Spleen (tissue), 11 donors: Measurements from ENCODE around the gene BACE2. TPM values are rescaled to one million over a fixed set of nuclear protein-coding genes. Genes with fewer than 3 reads are reported as not detected.

Experiments used
- DNase-seq: peaks from one replicate; pipeline ENCODE4 v3.0.0-alpha.2; 2020
- H3K27ac ChIP-seq, 8 donors: fragments of 200-600 bp; sonication (generic) in 7 of 8; 1 replicate in 4 of 8; 2 replicates in 4 of 8; pipeline versions ENCODE4 v1.5.0 to v1.8.0; 2016 to 2021; ENCODE audit warnings: inconsistent platforms in 4 of 8, mild to moderate bottlenecking in 4 of 8, moderate library complexity in 1 of 8
- H3K27me3 ChIP-seq, 7 donors: fragments of 200-600 bp; sonication (generic) in 6 of 7; replicated peaks in 1 of 7; 1 replicate in 4 of 7; 2 replicates in 3 of 7; pipeline versions ENCODE4 v1.5.0 to v1.8.0; 2016 to 2021; ENCODE audit warnings: inconsistent platforms in 3 of 7, mild to moderate bottlenecking in 1 of 7
- H3K36me3 ChIP-seq, 6 donors: fragments of 200-600 bp; sonication (generic) in 5 of 6; 1 replicate in 4 of 6; 2 replicates in 2 of 6; pipeline versions ENCODE4 v1.5.0 to v1.8.0; 2016 to 2021; ENCODE audit warnings: inconsistent platforms in 2 of 6
- H3K4me1 ChIP-seq, 6 donors: fragments of 200-600 bp; sonication (generic) in 5 of 6; 1 replicate in 3 of 6; 2 replicates in 3 of 6; pipeline versions ENCODE4 v1.5.0 to v1.8.0; 2016 to 2021; ENCODE audit warnings: inconsistent platforms in 3 of 6
- H3K4me3 ChIP-seq, 8 donors: fragments of 200-600 bp; sonication (generic) in 7 of 8; 1 replicate in 4 of 8; 2 replicates in 4 of 8; pipeline versions ENCODE4 v1.5.0 to v1.8.0; 2016 to 2021; ENCODE audit warnings: inconsistent platforms in 4 of 8, mild to moderate bottlenecking in 4 of 8, moderate library complexity in 2 of 8
- H3K9me3 ChIP-seq, 8 donors: fragments of 200-600 bp; sonication (generic) in 7 of 8; 1 replicate in 4 of 8; 2 replicates in 4 of 8; pipeline versions ENCODE4 v1.5.0 to v1.8.0; 2016 to 2021; ENCODE audit warnings: inconsistent platforms in 4 of 8
- CTCF ChIP-seq, 11 experiments: fragments of 200-600 bp in 7 of 11; fragments of 450-650 bp in 4 of 11; sonication (generic) in 4 of 11; IDR thresholded peaks in 8 of 11; conservative IDR thresholded peaks in 3 of 11; 1 replicate in 7 of 11; 2 replicates in 4 of 11; pipeline versions ENCODE4 v1.4.0 to v1.8.0; 2016 to 2021; ENCODE audit warnings: antibody characterized with exemption in 11 of 11, inconsistent platforms in 4 of 11, mild to moderate bottlenecking in 1 of 11
- POLR2A ChIP-seq, 3 donors: fragments of 450-650 bp; IDR thresholded peaks; one replicate each; pipeline ENCODE4 v1.5.1; 2017; ENCODE audit warnings: antibody characterized with exemption in 3 of 3, mild to moderate bottlenecking in 1 of 3
- POLR2AphosphoS5 ChIP-seq, 3 donors: sonication (generic); formaldehyde crosslinking; IDR thresholded peaks; one replicate each; pipeline ENCODE4 v1.5.1; 2017; ENCODE audit warnings: antibody characterized with exemption in 3 of 3
- WGBS, 5 donors: extraction: QIAGEN DNeasy Blood & Tissue Kit in 3 of 5; methylation state at CpG; one replicate each; pipeline versions ENCODE4 v1.1.5 to v1.1.7; 2013 to 2018; 5-methylcytosine and 5-hydroxymethylcytosine counted together
- intact Hi-C: fragments of 100-400 bp; cut with DNase I; formaldehyde crosslinking; loops from one replicate; pipeline ENCODE4 v1.15.0; 2023; ENCODE audit warnings: low total_unique reads
- polyA plus RNA-seq, 3 donors: library from polyadenylated mRNA; stranded (reverse); fragments of 200-250 nt; gene quantifications; one replicate each; pipeline ENCODE4 v1.2.1, GENCODE V29; 2013
- total RNA-seq, 7 donors: library from RNA; depleted of rRNA in 3 of 7; stranded (reverse); fragments of >200 nt in 3 of 7; fragmentation: NEBNext Ultra II Directional in 4 of 7; extraction: Animal tissue kit (Norgen Biotek cat#: 25700) in 4 of 7; gene quantifications; one replicate each; pipeline versions ENCODE4 v1.1.0 to v1.2.1, GENCODE V29; 2016 to 2021
- donor health status: healthy with polysubstance abuse.
- donor health status: DM: no; HTN: no; CAD: no; lungs with moderate emphysema.
- donor health status: DM: no; HTN: no; CAD: no.
- donor health status: Bipolar disorder and iron deficiency.
- donor health status: healthy.
- donor health status: DM: no; HTN: no; CAD: no.
- donor health status: DM: yes; HTN: yes; CAD: no.

The BACE2 gene
- total and polyA plus RNA-seq, 10 donors = 19.4 to 54.7 (median 47.1) TPM

GRCh38 chr21:41175080-41175479, 7.1 kb downstream of the BACE2 start:
- Histone ChIP-seq H3K27me3 (peaks cover 0 to 10% (median 0%) of the 10 kb centered on the region in 7 donors), H3K4me1 (peaks cover 7 to 62% (median 25%) of the 10 kb centered on the region in 6 donors), H3K9me3 (no peaks in the 10 kb centered on the region), H3K36me3 (peaks cover 0 to 3% (median 0%) of the 10 kb centered on the region in 6 donors), H3K4me3 (no peak overlapping the region), H3K27ac (no peak overlapping the region)
- TF ChIP-seq CTCF (IDR thresholded peaks at IDR 0.05 in 8 of 11, conservative IDR thresholded peaks at IDR 0.05 in 3 of 11) (no peak), POLR2AphosphoS5 (IDR thresholded peaks at IDR 0.05) (no peak), POLR2A (IDR thresholded peaks at IDR 0.05) (no peak)
- DNase-seq = no peak
- intact Hi-C loops = no loop called here
- 83 to 90% (median 85%) methylated on average over 6 of the region's 6 CpGs for WGBS, 5 donors

DNA sequence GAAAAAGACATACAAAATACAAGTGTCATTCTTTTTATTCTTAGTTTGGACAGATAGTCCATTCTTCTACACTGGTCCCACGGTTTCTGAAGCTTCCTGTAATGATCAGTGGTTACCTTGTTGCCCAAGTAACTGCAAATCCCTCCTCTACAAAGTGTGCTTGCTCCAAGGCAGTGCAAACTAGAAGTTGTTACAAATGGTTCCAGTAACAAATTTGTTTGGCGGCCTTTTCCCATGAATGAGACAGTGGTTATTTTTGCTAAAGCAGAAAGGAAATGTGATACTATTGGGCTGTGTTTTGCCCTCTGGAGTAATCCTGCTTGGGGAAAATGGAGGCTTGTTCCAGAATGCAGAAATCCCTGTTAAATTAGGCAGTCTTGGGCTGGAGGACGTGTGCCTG, 8.9 kb downstream of the BACE2 start:
- Histone ChIP-seq H3K9me3 (no peaks in the 10 kb centered on the region), H3K27me3 (no peaks in the 10 kb centered on the region), H3K36me3 (peaks cover 0 to 3% (median 0%) of the 10 kb centered on the region in 6 donors), H3K27ac (no peak overlapping the region), H3K4me3 (no peak overlapping the region), H3K4me1 (peaks cover 0 to 48% (median 14%) of the 10 kb centered on the region in 6 donors)
- no peak for DNase-seq
- intact Hi-C loops = no loop called here
- WGBS, 5 donors = 62 to 77% (median 76%) methylated on average over 3 of the region's 3 CpGs
- no peak for TF ChIP-seq CTCF (IDR thresholded peaks at IDR 0.05 in 8 of 11, conservative IDR thresholded peaks at IDR 0.05 in 3 of 11)
- TF ChIP-seq POLR2A (IDR thresholded peaks at IDR 0.05) = no peak
- TF ChIP-seq POLR2AphosphoS5 (IDR thresholded peaks at IDR 0.05) = no peak

DNA sequence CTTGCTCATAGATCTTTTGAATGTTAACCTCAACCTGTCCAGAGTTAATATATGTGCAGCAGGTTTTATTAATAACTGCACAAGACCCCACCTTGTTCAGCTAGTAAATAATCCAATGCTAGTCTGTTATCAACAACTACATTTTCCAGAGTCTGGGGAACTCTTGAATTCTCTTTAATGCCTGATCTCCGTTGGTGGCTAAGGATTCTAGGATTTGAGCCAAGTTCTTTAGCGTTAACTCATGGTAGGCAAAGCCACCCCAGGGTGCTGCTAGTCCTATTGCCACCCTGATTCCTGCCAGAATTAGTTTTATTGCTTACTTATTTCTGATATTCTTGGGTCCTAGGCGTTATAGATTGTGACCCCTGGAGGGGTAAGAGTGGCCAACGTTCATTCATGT, 12.8 kb downstream of the BACE2 start:
- DNase-seq = no peak
- TF ChIP-seq POLR2A (IDR thresholded peaks at IDR 0.05) (no peak), CTCF (IDR thresholded peaks at IDR 0.05 in 8 of 11, conservative IDR thresholded peaks at IDR 0.05 in 3 of 11) (no peak), POLR2AphosphoS5 (IDR thresholded peaks at IDR 0.05) (no peak)
- H3K27me3 ChIP-seq = no peaks in the 10 kb centered on the region
- no peak overlapping the region for H3K4me3 ChIP-seq
- 76 to 87% (median 82%) methylated on average over 4 of the region's 4 CpGs for WGBS, 5 donors
- H3K4me1 ChIP-seq = peaks cover 0 to 21% (median 10%) of the 10 kb centered on the region in 6 donors
- no peaks in the 10 kb centered on the region for H3K9me3 ChIP-seq
- H3K27ac ChIP-seq = no peak overlapping the region
- intact Hi-C loops = no loop called here
- H3K36me3 ChIP-seq = peaks cover 0 to 3% (median 0%) of the 10 kb centered on the region in 6 donors

DNA sequence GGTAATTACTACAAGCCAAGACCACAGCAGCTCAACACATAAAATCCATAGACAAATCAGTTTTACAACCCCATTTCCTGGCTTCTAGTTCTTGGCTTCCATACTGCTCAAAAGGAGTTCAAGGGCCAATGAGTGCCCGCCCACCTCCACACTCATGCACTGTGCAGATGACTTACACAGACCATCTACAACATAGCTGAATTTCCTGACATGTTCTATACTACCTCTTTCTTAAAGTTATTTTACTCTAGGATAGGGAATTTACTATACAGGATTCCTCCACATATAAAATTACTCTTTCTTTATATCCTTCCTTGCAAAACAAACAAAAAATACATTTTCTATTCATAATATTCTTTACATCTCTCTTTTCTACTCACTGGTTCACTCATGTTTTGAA, 14.6 kb downstream of the BACE2 start:
- no peaks in the 10 kb centered on the region for H3K27me3 ChIP-seq
- TF ChIP-seq CTCF (IDR thresholded peaks at IDR 0.05 in 8 of 11, conservative IDR thresholded peaks at IDR 0.05 in 3 of 11) = no peak
- no peak for TF ChIP-seq POLR2A (IDR thresholded peaks at IDR 0.05)
- TF ChIP-seq POLR2AphosphoS5 (IDR thresholded peaks at IDR 0.05) = no peak
- peaks cover 0 to 3% (median 0%) of the 10 kb centered on the region in 6 donors for H3K36me3 ChIP-seq
- intact Hi-C loops = no loop called here
- H3K27ac ChIP-seq = no peak overlapping the region
- 88 to 100% (median 91%) methylated on average over 1 of the region's 1 CpG for WGBS, 5 donors
- H3K4me1 ChIP-seq = peaks cover 0 to 29% (median 13%) of the 10 kb centered on the region in 6 donors
- H3K4me3 ChIP-seq = no peak overlapping the region
- H3K9me3 ChIP-seq = no peaks in the 10 kb centered on the region
- no peak for DNase-seq
